ENCODE data around the gene FNDC3A. TPM values are rescaled to one million over a fixed set of nuclear protein-coding genes. Genes with fewer than 3 reads are reported as not detected.
A peak's percentile ranks its signal among the peaks of the same experiment; 100 is the strongest.

Gene FNDC3A
- total and polyA plus RNA-seq, 9 of the 15 experiments (the other 6 are each of a cell fraction or from before 2014, with no cell fraction given) = 4.1 to 22.0 (median 13.5) TPM

DNA sequence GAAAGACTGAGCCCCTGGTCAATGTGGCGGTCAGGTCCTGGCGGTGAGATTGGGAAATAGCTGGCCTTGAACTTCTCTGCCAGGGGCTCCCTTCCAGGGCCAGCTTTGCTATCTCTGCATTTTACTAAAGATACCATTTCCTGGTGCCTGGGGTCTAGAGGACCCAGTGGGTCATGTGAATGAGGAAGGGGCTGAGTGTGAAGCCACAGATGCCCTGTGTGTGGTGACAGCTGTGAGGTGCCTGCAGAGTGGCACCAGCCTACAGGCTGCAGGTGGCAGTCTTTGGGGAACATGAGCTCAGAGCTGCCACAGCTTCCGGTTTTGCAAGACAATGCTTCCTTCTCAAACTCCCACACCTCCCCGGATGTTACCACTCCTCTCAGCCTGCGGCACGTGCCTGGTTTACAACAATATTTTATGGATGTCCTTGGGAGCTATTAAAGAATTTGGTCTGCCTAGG, 239.2 kb downstream of the FNDC3A start:
- no peaks in the 10 kb centered on the region for H4K20me1 ChIP-seq (replicated peaks; ENCODE audit: control insufficient read depth, insufficient read depth, low read length)
- POLR2A ChIA-PET = no interaction called here
- no peak overlapping the region for H3K27ac ChIP-seq (ENCODE audit: extremely low read depth, low read depth, low read length)
- no peaks in the 10 kb centered on the region for H3K9me3 ChIP-seq (replicated peaks; ENCODE audit: control insufficient read depth, insufficient read depth, low read depth, low read length)
- H2AFZ ChIP-seq (ENCODE audit: low read depth, low read length) = no peak overlapping the region; the same call in 1 of the 2 replicates
- WGBS (ENCODE audit: insufficient coverage, low coverage, missing lambda C conversion rate) = 54% methylated on average over 5 of the region's 6 CpGs
- CTCF ChIA-PET (ENCODE audit: low intra/inter-chr PET ratio) = interaction anchor here (0.6 kb wide), 1 partner anchor 326 kb away, joined by 3 read pairs; no protein-coding TSS in a partner anchor
- peaks cover 3% of the 10 kb centered on the region in 2 experiments; a peak in 3 of 5 replicates for H3K4me1 ChIP-seq (replicated peaks in 1 of 2; ENCODE audit: control insufficient read depth in 2 of 2, insufficient read depth in 2 of 2, low read length in 2 of 2)
- peaks cover 0 to 7% of the 10 kb centered on the region in 2 experiments; a peak in 2 of 5 replicates for H3K27me3 ChIP-seq (ENCODE audit: control insufficient read depth in 2 of 2, insufficient read depth in 2 of 2, low read length in 2 of 2)
- H3K79me2 ChIP-seq (ENCODE audit: control insufficient read depth, insufficient read depth, low read length) = no peaks in the 10 kb centered on the region
- intact Hi-C loops (cut with micrococcal nuclease) = no loop called here
- FAIRE-seq (no peak), DNase-seq (ENCODE audit: extremely low read depth in 1 of 4, low spot score in 3 of 4) (no peak), ATAC-seq (no peak; the same call in 2 of the 3 replicates)
- no peaks in the 10 kb centered on the region for H3K36me3 ChIP-seq (ENCODE audit: control insufficient read depth, insufficient read depth, low read length)
- in situ Hi-C loops (cut with MboI) = no loop called here
- no peak overlapping the region for H3K4me2 ChIP-seq (ENCODE audit: insufficient read depth, low read length)
- H3K9ac ChIP-seq (ENCODE audit: insufficient read depth in 1 of 2, low read depth in 2 of 2, low read length in 2 of 2) = no peak overlapping the region
- TF ChIP-seq, protein P1, sequence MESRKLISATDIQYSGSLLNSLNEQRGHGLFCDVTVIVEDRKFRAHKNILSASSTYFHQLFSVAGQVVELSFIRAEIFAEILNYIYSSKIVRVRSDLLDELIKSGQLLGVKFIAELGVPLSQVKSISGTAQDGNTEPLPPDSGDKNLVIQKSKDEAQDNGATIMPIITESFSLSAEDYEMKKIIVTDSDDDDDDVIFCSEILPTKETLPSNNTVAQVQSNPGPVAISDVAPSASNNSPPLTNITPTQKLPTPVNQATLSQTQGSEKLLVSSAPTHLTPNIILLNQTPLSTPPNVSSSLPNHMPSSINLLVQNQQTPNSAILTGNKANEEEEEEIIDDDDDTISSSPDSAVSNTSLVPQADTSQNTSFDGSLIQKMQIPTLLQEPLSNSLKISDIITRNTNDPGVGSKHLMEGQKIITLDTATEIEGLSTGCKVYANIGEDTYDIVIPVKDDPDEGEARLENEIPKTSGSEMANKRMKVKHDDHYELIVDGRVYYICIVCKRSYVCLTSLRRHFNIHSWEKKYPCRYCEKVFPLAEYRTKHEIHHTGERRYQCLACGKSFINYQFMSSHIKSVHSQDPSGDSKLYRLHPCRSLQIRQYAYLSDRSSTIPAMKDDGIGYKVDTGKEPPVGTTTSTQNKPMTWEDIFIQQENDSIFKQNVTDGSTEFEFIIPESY (CRISPR knock-in tag; IDR thresholded peaks at IDR 0.05) = peak; percentile 20; the same call in 1 of the 2 replicates
- TF ChIP-seq POLR2H (tag; IDR thresholded peaks at IDR 0.05; ENCODE audit: low read depth) (no peak), ZSCAN29 (IDR thresholded peaks at IDR 0.05) (no peak), MTF1 (CRISPR knock-in tag; IDR thresholded peaks at IDR 0.05; ENCODE audit: borderline replicate concordance) (no peak), HNRNPK (IDR thresholded peaks at IDR 0.05; ENCODE audit: low read depth, low read length, poor library complexity, severe bottlenecking) (no peak), ZNF830 (CRISPR knock-in tag; IDR thresholded peaks at IDR 0.05) (no peak), SIRT6 (IDR thresholded peaks at IDR 0.05; ENCODE audit: low read depth, low read length) (no peak), E4F1 (CRISPR knock-in tag; IDR thresholded peaks at IDR 0.05; ENCODE audit: borderline replicate concordance) (no peak), GABPA (tag; conservative IDR thresholded peaks at IDR 0.05; ENCODE audit: low read depth) (0 out of 2 replicates have a peak, but pooled peaks have one; percentile 22), NFIX (CRISPR knock-in tag; IDR thresholded peaks at IDR 0.05; ENCODE audit: low read depth) (no peak), PTRF (tag; IDR thresholded peaks at IDR 0.05) (no peak), TGIF2 (CRISPR knock-in tag; IDR thresholded peaks at IDR 0.05) (no peak), CBFA2T2 (conservative IDR thresholded peaks at IDR 0.05) (no peak)
- TF ChIP-seq, protein P2, sequence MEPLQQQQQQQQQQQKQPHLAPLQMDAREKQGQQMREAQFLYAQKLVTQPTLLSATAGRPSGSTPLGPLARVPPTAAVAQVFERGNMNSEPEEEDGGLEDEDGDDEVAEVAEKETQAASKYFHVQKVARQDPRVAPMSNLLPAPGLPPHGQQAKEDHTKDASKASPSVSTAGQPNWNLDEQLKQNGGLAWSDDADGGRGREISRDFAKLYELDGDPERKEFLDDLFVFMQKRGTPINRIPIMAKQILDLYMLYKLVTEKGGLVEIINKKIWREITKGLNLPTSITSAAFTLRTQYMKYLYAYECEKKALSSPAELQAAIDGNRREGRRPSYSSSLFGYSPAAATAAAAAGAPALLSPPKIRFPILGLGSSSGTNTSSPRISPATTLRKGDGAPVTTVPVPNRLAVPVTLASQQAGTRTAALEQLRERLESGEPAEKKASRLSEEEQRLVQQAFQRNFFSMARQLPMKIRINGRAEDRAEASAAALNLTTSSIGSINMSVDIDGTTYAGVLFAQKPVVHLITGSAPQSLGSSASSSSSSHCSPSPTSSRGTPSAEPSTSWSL (CRISPR knock-in tag; IDR thresholded peaks at IDR 0.05; ENCODE audit: borderline replicate concordance) = no peak
- BruUV-seq (replicated peaks) = no TSS peak
- H3K9me1 ChIP-seq (ENCODE audit: control insufficient read depth, insufficient read depth, low read length) = no peaks in the 10 kb centered on the region
- no peak overlapping the region for H3K4me3 ChIP-seq
